ENCODE data around the gene XPO4.

Gene XPO4

GRCh38 chr13:20824762-20825476 lies 77.6 kb downstream of the XPO4 start:
- H2BK5ac ChIP-seq (ENCODE audit: low read depth, low read length, poor library complexity, severe bottlenecking): no peak overlapping the region
- H2AFZ ChIP-seq (ENCODE audit: low read depth, low read length): no peak overlapping the region
- no peaks in the 10 kb centered on the region for H3K27me3 ChIP-seq (ENCODE audit: control insufficient read depth in 1 of 2, insufficient read depth in 1 of 2, low read length in 2 of 2)
- no peak overlapping the region for H2AK5ac ChIP-seq (ENCODE audit: low read length, severe bottlenecking)
- no peak overlapping the region for H4K91ac ChIP-seq (ENCODE audit: low read length)
- no peak overlapping the region for H3K14ac ChIP-seq (ENCODE audit: low read length in 2 of 2)
- no peaks in the 10 kb centered on the region for H3K4me1 ChIP-seq (ENCODE audit: control insufficient read depth, insufficient read depth, low read depth, low read length)
- WGBS: 47% methylated on average over 4 of the region's 5 CpGs
- peaks cover 3% of the 10 kb centered on the region for H3K79me1 ChIP-seq (replicated peaks; ENCODE audit: low read length, poor library complexity, severe bottlenecking)
- no peak overlapping the region for H4K8ac ChIP-seq (ENCODE audit: low read length)
- peaks cover 0 to 9% of the 10 kb centered on the region in 2 experiments for H3K36me3 ChIP-seq (ENCODE audit: control insufficient read depth in 1 of 2, insufficient read depth in 2 of 2, low read depth in 1 of 2, low read length in 2 of 2)
- H3K27ac ChIP-seq (ENCODE audit: low read length, poor library complexity, severe bottlenecking): no peak overlapping the region
- no peak overlapping the region for H3K4me3 ChIP-seq (ENCODE audit: insufficient read depth in 1 of 2, low read depth in 1 of 2, low read length in 2 of 2)
- H3K9me3 ChIP-seq (ENCODE audit: control insufficient read depth, low read length): no peaks in the 10 kb centered on the region
- peak; percentile 74 for DNase-seq
- H2BK120ac ChIP-seq (ENCODE audit: low read depth, low read length): no peak overlapping the region
- no peak overlapping the region for H2BK15ac ChIP-seq (ENCODE audit: low read depth, poor library complexity, severe bottlenecking)
- peak overlapping the region in 1 of 2 experiments; percentile 21 for H3K18ac ChIP-seq (ENCODE audit: low read depth in 1 of 2, low read length in 2 of 2)
- H3K4ac ChIP-seq (ENCODE audit: low read depth in 1 of 2, low read length in 2 of 2): no peak overlapping the region
- H2BK12ac ChIP-seq (ENCODE audit: low read length in 2 of 2): no peak overlapping the region
- H3K9ac ChIP-seq (ENCODE audit: low read length): no peak overlapping the region
- H3K23ac ChIP-seq (ENCODE audit: low read length in 2 of 2): no peak overlapping the region
- no peak overlapping the region for H3K4me2 ChIP-seq (ENCODE audit: low read length, poor library complexity, severe bottlenecking)

- Histone ChIP-seq H3K36me3 (ENCODE audit: control insufficient read depth in 1 of 2, insufficient read depth in 2 of 2, low read depth in 1 of 2, low read length in 2 of 2) (peaks cover 3 to 9% of the 10 kb centered on the region in 2 experiments), H2AK5ac (ENCODE audit: low read length, severe bottlenecking) (no peak overlapping the region), H2BK15ac (ENCODE audit: low read depth, poor library complexity, severe bottlenecking) (no peak overlapping the region), H3K4me1 (ENCODE audit: control insufficient read depth, insufficient read depth, low read depth, low read length) (no peaks in the 10 kb centered on the region), H3K27me3 (ENCODE audit: control insufficient read depth in 1 of 2, insufficient read depth in 1 of 2, low read length in 2 of 2) (no peaks in the 10 kb centered on the region), H3K18ac (ENCODE audit: low read depth in 1 of 2, low read length in 2 of 2) (no peak overlapping the region), H3K4me2 (ENCODE audit: low read length, poor library complexity, severe bottlenecking) (no peak overlapping the region), H3K14ac (ENCODE audit: low read length in 2 of 2) (no peak overlapping the region), H3K9me3 (ENCODE audit: control insufficient read depth, low read length) (no peaks in the 10 kb centered on the region), H3K79me1 (replicated peaks; ENCODE audit: low read length, poor library complexity, severe bottlenecking) (peaks cover 9% of the 10 kb centered on the region), H2BK12ac (ENCODE audit: low read length in 2 of 2) (no peak overlapping the region), H4K8ac (ENCODE audit: low read length) (no peak overlapping the region), H4K91ac (ENCODE audit: low read length) (no peak overlapping the region), H3K9ac (ENCODE audit: low read length) (no peak overlapping the region), H3K27ac (ENCODE audit: low read length, poor library complexity, severe bottlenecking) (no peak overlapping the region), H3K4ac (ENCODE audit: low read depth in 1 of 2, low read length in 2 of 2) (no peak overlapping the region), H2AFZ (ENCODE audit: low read depth, low read length) (no peak overlapping the region), H2BK5ac (ENCODE audit: low read depth, low read length, poor library complexity, severe bottlenecking) (no peak overlapping the region), H2BK120ac (ENCODE audit: low read depth, low read length) (no peak overlapping the region), H3K23ac (ENCODE audit: low read length in 2 of 2) (no peak overlapping the region), H3K4me3 (ENCODE audit: insufficient read depth in 1 of 2, low read depth in 1 of 2, low read length in 2 of 2) (no peak overlapping the region)
- no CpG with 5 or more reads among the region's 1 CpG for WGBS
- DNase-seq: no peak
These were observed 79.5 kb downstream of the XPO4 start for GRCh38 chr13:20823071-20823470.

- Histone ChIP-seq H2BK15ac (ENCODE audit: low read depth, poor library complexity, severe bottlenecking) (no peak overlapping the region), H4K8ac (ENCODE audit: low read length) (no peak overlapping the region), H2BK12ac (ENCODE audit: low read length in 2 of 2) (no peak overlapping the region), H3K9ac (ENCODE audit: low read length) (no peak overlapping the region), H3K27me3 (ENCODE audit: control insufficient read depth in 1 of 2, insufficient read depth in 1 of 2, low read length in 2 of 2) (no peaks in the 10 kb centered on the region), H3K18ac (ENCODE audit: low read depth in 1 of 2, low read length in 2 of 2) (no peak overlapping the region), H3K9me3 (ENCODE audit: control insufficient read depth, low read length) (no peaks in the 10 kb centered on the region), H3K4me3 (ENCODE audit: insufficient read depth in 1 of 2, low read depth in 1 of 2, low read length in 2 of 2) (no peak overlapping the region), H2BK5ac (ENCODE audit: low read depth, low read length, poor library complexity, severe bottlenecking) (no peak overlapping the region), H4K91ac (ENCODE audit: low read length) (no peak overlapping the region), H3K36me3 (ENCODE audit: control insufficient read depth in 1 of 2, insufficient read depth in 2 of 2, low read depth in 1 of 2, low read length in 2 of 2) (peaks cover 3 to 9% of the 10 kb centered on the region in 2 experiments), H3K4ac (ENCODE audit: low read depth in 1 of 2, low read length in 2 of 2) (no peak overlapping the region), H3K4me2 (ENCODE audit: low read length, poor library complexity, severe bottlenecking) (no peak overlapping the region), H2AK5ac (ENCODE audit: low read length, severe bottlenecking) (no peak overlapping the region), H2BK120ac (ENCODE audit: low read depth, low read length) (no peak overlapping the region), H3K79me1 (replicated peaks; ENCODE audit: low read length, poor library complexity, severe bottlenecking) (peaks cover 9% of the 10 kb centered on the region), H3K27ac (ENCODE audit: low read length, poor library complexity, severe bottlenecking) (no peak overlapping the region), H3K4me1 (ENCODE audit: control insufficient read depth, insufficient read depth, low read depth, low read length) (no peaks in the 10 kb centered on the region), H2AFZ (ENCODE audit: low read depth, low read length) (no peak overlapping the region), H3K23ac (ENCODE audit: low read length in 2 of 2) (no peak overlapping the region), H3K14ac (ENCODE audit: low read length in 2 of 2) (no peak overlapping the region)
- DNase-seq: no peak
- no CpG with 5 or more reads among the region's 1 CpG for WGBS
These were observed 80.1 kb downstream of the XPO4 start for GRCh38 chr13:20822406-20822805.

- Histone ChIP-seq H2BK12ac (ENCODE audit: low read length in 2 of 2) (no peak overlapping the region), H4K91ac (ENCODE audit: low read length) (no peak overlapping the region), H3K4ac (ENCODE audit: low read depth in 1 of 2, low read length in 2 of 2) (no peak overlapping the region), H3K4me3 (ENCODE audit: insufficient read depth in 1 of 2, low read depth in 1 of 2, low read length in 2 of 2) (no peak overlapping the region), H3K18ac (ENCODE audit: low read depth in 1 of 2, low read length in 2 of 2) (no peak overlapping the region), H2AK5ac (ENCODE audit: low read length, severe bottlenecking) (no peak overlapping the region), H3K27me3 (ENCODE audit: control insufficient read depth in 1 of 2, insufficient read depth in 1 of 2, low read length in 2 of 2) (no peaks in the 10 kb centered on the region), H3K79me1 (replicated peaks; ENCODE audit: low read length, poor library complexity, severe bottlenecking) (peaks cover 13% of the 10 kb centered on the region), H3K27ac (ENCODE audit: low read length, poor library complexity, severe bottlenecking) (no peak overlapping the region), H3K4me1 (ENCODE audit: control insufficient read depth, insufficient read depth, low read depth, low read length) (peaks cover 3% of the 10 kb centered on the region), H3K23ac (ENCODE audit: low read length in 2 of 2) (no peak overlapping the region), H3K36me3 (ENCODE audit: control insufficient read depth in 1 of 2, insufficient read depth in 2 of 2, low read depth in 1 of 2, low read length in 2 of 2) (peaks cover 3 to 9% of the 10 kb centered on the region in 2 experiments), H3K9ac (ENCODE audit: low read length) (no peak overlapping the region), H2BK5ac (ENCODE audit: low read depth, low read length, poor library complexity, severe bottlenecking) (no peak overlapping the region), H3K14ac (ENCODE audit: low read length in 2 of 2) (no peak overlapping the region), H3K4me2 (ENCODE audit: low read length, poor library complexity, severe bottlenecking) (no peak overlapping the region), H2BK15ac (ENCODE audit: low read depth, poor library complexity, severe bottlenecking) (no peak overlapping the region), H3K9me3 (ENCODE audit: control insufficient read depth, low read length) (no peaks in the 10 kb centered on the region), H2AFZ (ENCODE audit: low read depth, low read length) (no peak overlapping the region), H4K8ac (ENCODE audit: low read length) (no peak overlapping the region), H2BK120ac (ENCODE audit: low read depth, low read length) (no peak overlapping the region)
- 100% methylated on average over 2 of the region's 3 CpGs for WGBS
- DNase-seq: no peak
These were observed 82.8 kb downstream of the XPO4 start for GRCh38 chr13:20819715-20820114.
